Left forelimb (tissue), 1 donor: ENCODE results near the gene UBE3D.
"Not testable (repeated sequence)": the region's sequence is repeated elsewhere in the genome, so short reads cannot be mapped to it uniquely, and the experiment has no call there.

Experiments used
- DNase-seq: peaks from one replicate; pipeline ENCODE4 v3.0.0-alpha.2; 2018; ENCODE audit warnings: low spot score

Gene UBE3D

DNA sequence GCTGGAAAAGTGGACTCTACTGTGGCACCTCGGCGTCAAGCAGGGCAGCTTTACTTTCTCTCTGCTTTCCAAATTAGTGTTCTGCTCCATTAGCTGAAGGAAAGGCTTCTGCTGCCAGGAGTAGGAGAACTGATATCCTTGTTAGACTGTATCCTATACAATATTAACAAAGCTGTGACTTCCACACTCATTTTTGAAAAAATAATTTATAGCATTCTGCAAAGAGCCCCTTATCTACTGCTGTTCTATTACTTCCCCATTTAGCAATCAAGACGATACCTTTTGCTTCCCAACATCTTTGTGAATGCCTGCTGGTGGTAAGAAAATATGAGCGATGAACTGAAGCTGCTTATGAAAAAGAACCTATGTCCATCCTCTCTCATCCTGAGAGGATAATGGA lies 151.1 kb downstream of the UBE3D start:
- DNase-seq, result no peak

DNA sequence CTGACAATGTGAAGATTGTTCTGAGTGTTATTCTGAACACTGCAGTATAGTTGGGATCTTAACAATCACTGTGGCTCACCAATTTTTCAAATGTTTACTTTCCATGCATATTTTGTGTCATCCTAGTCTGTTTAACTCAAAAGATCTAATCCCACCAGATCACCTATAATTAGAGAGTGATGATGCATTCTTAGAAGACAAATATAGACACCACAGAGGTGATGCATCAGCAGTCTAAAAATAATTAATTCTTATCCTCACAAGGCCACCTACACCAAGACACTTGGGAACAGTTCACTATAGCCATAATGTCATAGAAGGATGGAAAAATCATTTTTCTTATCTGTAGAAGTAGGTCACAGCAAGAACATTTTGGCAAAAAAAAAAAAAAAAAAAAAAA lies 154.8 kb downstream of the UBE3D start:
- no peak for DNase-seq

- DNase-seq, result no peak
Observed at GRCh38 chr6:82910395-82910794, 155.2 kb downstream of the UBE3D start.

- DNase-seq, result no peak
Observed at GRCh38 chr6:82909551-82909950, 156.1 kb downstream of the UBE3D start.

DNA sequence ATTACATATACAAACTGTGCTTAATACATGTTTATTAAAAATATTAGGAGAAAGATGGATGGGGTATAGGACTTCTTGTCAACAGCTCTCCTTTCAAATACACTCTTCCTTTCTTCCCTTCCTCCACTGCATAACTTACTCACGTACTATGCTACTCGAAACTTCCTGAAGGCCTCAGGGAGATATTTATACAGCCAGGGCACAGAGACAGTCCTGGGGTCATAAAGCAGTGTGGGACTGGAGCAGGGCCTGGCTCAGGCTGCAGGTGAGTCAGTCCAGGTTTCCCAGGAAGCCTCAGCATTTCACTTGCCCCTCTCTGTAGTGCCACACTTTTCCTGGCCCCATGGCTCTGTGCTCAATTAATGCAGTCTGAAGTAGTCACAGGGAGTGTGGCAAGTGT lies 157.0 kb downstream of the UBE3D start:
- DNase-seq, result no peak

- DNase-seq, result no peak
Observed at GRCh38 chr6:82906951-82907350, 158.7 kb downstream of the UBE3D start.

DNA sequence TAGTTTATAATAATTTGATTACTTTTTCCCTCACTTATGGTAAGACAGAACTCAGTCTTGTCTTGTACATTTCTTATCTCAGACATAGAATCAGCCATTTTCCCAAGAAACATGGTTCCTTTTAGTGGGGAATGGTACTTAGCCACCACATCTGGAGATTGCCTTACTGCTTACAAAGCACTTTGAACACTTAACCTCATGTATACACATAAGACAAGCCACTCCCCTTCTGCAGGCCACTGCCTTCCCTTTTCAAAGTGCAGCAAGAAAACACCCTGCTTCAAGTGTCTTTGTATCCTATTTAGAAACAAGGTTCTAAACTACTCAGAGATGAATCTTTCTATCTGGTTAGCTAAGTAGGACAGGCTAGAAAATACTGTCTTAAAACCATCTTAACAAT lies 159.2 kb downstream of the UBE3D start:
- DNase-seq, result no peak

- DNase-seq, result no peak
Observed at GRCh38 chr6:82904860-82905259, 160.8 kb downstream of the UBE3D start.

DNA sequence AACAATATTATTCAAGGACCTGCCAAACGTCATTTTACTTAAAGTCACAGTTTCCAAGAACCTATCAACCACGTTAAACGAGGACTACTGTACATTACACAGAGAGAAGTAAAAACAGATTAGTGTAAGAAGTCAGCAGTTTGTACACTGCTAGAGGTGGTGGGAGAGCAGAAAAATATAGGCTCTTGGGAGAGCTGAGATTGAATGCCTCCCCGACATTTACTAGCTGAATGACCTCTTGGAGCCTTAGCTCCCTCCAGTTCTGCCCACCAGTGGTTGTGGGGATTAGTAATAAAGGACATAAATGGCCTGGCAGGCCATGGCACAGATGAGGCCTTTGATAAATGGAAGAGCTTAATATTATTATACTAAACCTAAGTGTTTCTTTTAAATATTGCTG lies 161.4 kb downstream of the UBE3D start:
- no peak for DNase-seq

DNA sequence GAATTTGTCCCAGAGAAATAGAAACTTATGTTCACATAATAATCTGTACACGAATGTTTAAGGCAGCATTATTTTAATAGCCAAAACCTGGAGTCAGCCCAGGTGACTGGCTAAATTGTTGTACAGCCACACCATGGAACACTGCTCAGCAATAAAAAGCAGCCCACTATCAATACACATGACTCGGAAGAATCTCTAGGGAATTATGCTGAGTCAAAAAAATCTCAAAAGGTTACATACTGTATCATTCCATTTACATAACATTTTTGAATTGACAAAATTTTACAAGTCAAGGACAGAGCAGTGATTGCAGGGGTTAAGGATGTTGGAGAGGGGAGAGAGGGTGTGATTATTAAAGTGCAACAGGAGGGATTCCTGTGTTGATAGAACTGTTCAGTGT lies 163.4 kb downstream of the UBE3D start:
- no peak for DNase-seq

DNA sequence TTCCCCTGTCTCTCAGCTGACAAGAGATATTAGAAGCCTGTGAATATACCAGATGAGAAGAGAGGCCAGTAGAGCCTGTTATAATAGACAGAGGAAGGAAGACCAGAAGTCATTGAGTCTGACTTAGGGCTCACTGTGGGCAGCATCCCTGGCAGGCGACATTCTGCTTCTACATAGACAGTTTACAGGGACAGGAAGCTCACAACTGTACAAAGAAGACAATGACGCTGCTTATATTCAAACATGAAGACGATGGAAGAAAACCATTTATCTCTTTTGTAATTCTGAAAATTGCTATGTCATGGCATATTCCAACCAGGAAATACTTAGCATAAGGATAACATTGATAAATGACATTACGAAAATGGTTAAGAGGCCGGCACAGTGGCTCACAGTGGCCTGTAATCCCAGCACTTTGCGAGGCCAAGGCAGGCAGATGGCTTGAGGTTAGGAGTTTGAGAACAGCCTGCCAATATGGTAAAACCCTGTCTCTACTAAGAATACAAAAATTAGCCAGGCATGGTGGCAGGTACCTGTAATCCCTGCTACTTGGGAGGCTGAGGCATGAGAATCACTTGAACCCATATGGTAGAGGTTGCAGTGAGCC lies 170.9 kb downstream of the UBE3D start:
- DNase-seq, result no peak

GRCh38 chr6:82893889-82894652 lies 171.6 kb downstream of the UBE3D start:
- DNase-seq, result no peak

DNA sequence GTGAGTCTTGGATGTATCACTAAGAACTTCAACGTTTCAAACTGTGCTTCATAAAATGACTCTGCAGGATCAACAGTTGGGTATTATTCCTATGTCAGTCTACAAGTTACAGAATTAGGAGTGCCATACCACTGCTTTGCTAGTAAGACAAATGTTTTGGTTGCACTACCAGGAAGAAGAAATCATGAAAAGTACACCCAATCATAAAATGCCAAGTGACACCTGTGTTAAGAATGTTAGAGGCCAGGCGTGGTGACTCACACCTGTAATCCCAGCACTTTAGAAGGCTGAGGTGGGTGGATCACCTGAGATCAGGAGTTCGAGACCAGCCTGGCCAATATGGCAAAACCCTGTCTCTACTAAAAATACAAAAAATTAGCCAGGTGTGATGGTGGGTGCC lies 174.1 kb downstream of the UBE3D start:
- not testable (repeated sequence) for DNase-seq

DNA sequence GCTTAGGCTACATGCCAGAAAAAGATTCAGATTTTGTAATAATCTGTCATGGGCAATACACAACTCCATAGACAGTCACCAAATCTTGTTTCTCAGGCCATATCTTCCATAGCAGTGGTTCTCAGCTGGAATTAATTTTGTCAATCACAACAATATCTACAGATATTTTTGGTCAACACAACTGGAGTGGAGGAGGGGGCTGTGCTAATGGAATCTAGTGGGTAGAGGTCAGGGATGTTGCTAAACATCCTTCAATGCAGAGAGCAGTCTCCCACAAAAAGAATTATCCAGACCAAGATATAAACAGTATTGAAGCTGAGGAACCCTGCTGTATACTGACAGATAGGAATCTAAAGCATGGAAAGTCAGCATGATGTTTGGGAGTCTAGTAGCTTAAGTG lies 174.6 kb downstream of the UBE3D start:
- DNase-seq, result no peak

GRCh38 chr6:82890240-82890639 lies 175.4 kb downstream of the UBE3D start:
- no peak for DNase-seq

DNA sequence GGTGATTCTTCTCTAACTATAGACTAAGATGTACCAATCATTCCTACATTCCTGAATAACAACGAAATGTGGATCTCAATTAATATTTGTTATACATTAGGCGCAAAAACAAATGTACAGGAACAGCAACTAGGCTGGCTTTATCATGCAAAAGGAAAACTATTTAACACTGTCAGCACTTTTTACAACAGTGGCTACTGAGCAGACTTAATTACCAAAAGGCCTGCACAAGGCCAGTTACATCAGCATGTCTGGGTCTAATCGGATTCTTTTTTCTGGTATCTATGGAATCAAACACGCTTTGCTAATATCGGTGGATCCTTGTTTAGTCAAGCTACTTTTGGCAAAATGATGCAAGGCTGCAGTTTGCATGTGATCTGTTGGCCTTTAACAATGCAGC lies 176.5 kb downstream of the UBE3D start:
- no peak for DNase-seq

DNA sequence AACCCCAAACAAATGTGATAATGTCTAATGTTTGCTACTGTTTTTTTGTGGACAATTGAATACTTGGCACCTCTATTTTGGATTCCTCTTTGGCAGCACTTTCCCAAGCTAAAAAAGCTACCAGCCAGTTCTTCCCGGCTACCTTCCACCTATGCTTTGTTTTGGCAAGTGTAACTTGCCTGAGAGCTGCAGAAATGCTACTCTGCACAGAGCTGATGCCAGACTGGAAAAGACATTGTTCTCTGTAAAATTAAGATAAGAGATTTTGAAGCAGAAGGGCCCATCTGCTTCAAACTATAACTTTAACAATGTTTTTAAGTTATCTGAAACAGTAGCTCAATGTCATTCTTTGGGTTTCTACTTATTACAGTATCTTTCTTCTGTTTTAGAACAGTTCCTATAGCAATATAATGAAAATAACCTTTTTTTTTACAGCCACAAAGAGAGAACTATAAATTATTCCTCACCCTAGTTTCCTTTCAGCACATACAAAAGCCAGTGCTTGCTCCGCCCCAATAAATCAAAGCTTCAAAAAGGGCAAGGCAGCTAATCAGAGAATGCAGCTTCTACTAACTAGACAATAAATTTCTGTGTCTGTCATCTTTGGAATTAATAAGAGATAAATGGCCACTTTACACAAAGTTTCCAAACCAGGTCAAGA lies 183.1 kb downstream of the UBE3D start:
- no peak for DNase-seq

DNA sequence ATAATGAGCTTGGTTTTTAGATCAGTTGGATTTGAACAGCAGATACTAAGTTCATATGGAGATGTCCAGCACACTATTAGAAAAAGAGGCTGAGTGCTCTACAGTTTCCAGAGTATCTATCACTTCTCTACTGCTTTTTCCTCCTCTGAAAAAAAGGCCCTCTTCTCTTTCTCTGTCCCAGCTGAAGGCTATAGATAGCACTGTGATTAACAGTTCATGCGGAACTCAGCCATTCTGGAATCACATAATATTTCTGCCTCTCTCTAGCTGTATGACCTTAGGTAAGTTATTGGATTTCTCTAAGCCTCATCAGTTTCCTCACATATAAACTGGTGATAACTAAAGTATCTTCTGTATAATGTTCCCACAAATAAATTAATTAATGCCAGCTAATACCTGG lies 184.1 kb downstream of the UBE3D start:
- no peak for DNase-seq

DNA sequence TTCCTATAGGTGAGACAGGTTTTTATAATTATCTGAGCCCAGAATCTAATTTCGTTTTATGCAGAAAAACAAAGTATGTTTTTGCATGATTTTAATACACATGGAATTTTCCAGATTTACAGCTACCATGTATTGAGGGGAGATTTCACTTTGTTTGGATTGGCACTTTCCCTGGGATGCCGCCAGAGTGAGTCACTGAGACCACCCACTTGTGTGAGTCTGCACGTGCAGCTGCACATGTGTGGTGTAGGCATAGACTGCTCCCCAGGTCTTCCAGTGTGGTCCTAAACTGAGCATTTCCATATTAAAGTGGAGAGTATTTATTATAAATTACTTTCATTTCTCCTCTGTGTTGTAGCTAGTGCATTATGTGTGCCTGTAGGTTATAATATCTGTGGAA lies 186.8 kb downstream of the UBE3D start:
- no peak for DNase-seq

DNA sequence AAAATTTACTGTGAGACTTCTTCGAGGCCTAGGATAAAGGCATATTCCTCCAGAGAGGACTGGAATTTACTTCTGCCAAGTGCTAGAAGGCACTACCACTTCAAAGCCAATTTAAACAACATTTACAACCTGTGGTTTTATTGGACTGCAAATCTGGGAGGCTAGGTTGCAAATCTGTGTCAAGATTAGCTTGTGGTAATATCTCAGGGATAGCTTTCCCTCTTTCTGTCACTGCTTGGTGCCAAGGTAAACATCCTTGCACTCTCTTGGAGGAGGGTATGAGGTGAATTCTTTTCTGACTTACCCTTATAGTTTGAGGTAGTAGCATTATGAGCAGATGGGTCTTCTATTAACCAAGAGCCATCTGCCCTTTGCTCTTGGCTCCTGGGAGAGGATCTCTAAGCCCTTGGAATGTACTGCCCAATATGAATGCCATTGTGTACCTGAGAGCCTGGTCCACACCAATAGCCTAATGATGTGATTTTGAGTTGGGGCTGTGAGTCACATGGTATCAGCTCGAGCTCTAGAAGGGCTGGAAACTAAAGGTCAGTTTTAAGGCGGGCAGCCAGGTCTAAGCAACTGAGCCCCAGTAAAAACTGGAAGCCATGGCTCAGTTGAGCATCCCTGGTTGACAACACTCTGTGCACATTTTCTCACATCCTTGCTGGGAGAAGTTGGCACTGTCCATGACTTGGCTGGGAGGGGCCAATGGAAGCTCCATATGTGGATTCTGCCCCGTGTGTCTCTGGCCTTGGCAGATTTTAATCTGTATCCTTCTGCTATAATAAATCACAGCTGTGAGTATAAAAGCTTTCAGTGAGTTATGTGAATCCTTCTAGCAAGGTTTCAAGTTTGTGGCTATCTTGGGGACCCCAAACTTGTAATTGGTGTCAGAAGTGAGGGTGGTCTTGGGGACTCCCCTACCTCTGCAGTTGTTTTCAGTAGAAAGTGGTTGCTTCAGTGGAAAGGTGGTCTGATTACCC lies 188.1 kb downstream of the UBE3D start:
- no peak for DNase-seq

GRCh38 chr6:82875573-82876185 lies 190.0 kb downstream of the UBE3D start:
- DNase-seq, result no peak

DNA sequence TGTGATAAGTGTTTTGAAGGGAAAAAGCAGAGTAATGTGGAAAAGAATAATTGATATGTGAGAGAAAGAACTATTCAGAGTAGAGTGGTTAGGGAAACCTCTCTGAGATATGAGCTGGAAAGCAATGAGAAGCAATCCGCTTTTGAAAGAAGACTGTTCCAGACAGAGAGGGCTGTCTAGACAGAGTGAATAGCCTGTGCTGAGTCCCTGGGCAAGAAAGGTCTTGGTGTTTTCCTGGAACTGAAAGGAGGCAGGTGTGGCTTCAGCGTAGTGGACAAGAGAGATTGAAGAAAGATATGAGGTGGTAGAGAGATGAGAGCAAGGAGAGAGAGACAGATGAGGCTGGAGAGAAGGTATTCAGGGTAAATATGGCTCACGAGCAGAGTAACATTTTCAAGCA lies 190.8 kb downstream of the UBE3D start:
- DNase-seq, result no peak
